HepG2 (cell line): ENCODE data around the gene MACROH2A1.

Experiments
- EZH2 ChIP-seq: conservative IDR thresholded peaks from 2 replicates; pipeline ENCODE4 v1.6.1; 2012; ENCODE audit warnings: mild to moderate bottlenecking, low read depth, low read length, moderate library complexity
- POGZ ChIP-seq: sonication (generic); formaldehyde crosslinking; IDR thresholded peaks from 2 replicates; pipeline ENCODE4 v1.4.0; 2020; ENCODE audit warnings: mild to moderate bottlenecking, missing genetic modification reagents
- POLR2AphosphoS5 ChIP-seq: IDR thresholded peaks from 2 replicates; pipeline ENCODE4 v1.6.1; 2012; ENCODE audit warnings: low read depth, low read length
- PRPF4 ChIP-seq: fragments of 200-400 bp; formaldehyde crosslinking; IDR thresholded peaks from 2 replicates; pipeline ENCODE4 v1.6.1; 2016; ENCODE audit warnings: low read length, low read depth; ENCODE audit not compliant: poor library complexity, severe bottlenecking
- REST ChIP-seq, 2 experiments: IDR thresholded peaks; 2 replicates each; pipeline ENCODE4 v1.6.1; 2011 to 2012; ENCODE audit warnings: low read length in 2 of 2, borderline replicate concordance in 1 of 2, low read depth in 1 of 2, mild to moderate bottlenecking in 1 of 2, moderate library complexity in 1 of 2
- SMC3 ChIP-seq: IDR thresholded peaks from 2 replicates; pipeline ENCODE4 v1.6.1; 2011; ENCODE audit warnings: low read length, improper control_type of control experiment
- U2AF2 ChIP-seq: fragments of 200-400 bp; formaldehyde crosslinking; IDR thresholded peaks from 2 replicates; pipeline ENCODE4 v1.6.1; 2017; ENCODE audit warnings: low read depth, mild to moderate bottlenecking, low read length
- ZBTB49 ChIP-seq: sonication (generic); formaldehyde crosslinking; IDR thresholded peaks from 2 replicates; pipeline ENCODE4 v1.4.0; 2020; ENCODE audit warnings: missing genetic modification reagents, borderline replicate concordance
- ZMYM3 ChIP-seq: sonication (generic); formaldehyde crosslinking; IDR thresholded peaks from 2 replicates; pipeline ENCODE4 v1.5.1; 2020; ENCODE audit warnings: mild to moderate bottlenecking, missing genetic modification reagents
- ZNF124 ChIP-seq: sonication (generic); formaldehyde crosslinking; IDR thresholded peaks from 2 replicates; pipeline ENCODE4 v1.4.0; 2020; ENCODE audit warnings: missing genetic modification reagents
- ZNF513 ChIP-seq: sonication (generic); formaldehyde crosslinking; conservative IDR thresholded peaks from 2 replicates; pipeline ENCODE4 v1.5.0; 2020; ENCODE audit warnings: missing genetic modification reagents

- no peak for TF ChIP-seq POLR2AphosphoS5
- TF ChIP-seq ZMYM3 (CRISPR knock-in tag), result no peak
- TF ChIP-seq POGZ (CRISPR knock-in tag), result no peak
- no peak for TF ChIP-seq SMC3
- no peak for TF ChIP-seq U2AF2
- no peak for TF ChIP-seq ZNF124 (CRISPR knock-in tag)
- TF ChIP-seq ZBTB49 (CRISPR knock-in tag), result no peak
- TF ChIP-seq PRPF4, result no peak
- TF ChIP-seq REST (IDR thresholded peaks at IDR 0.05; ENCODE audit: borderline replicate concordance in 1 of 2, low read depth in 1 of 2, low read length in 2 of 2), result no peak
- no peak for TF ChIP-seq ZNF513 (CRISPR knock-in tag)
- no peak for TF ChIP-seq EZH2
Measured at GRCh38 chr5:135295852-135296251, 103.2 kb downstream of the MACROH2A1 start.
